Measurements from ENCODE around the gene MRPL21. TPM values are rescaled to one million over a fixed set of nuclear protein-coding genes. Genes with fewer than 3 reads are reported as not detected.
"Not testable (repeated sequence)": the region's sequence is repeated elsewhere in the genome, so short reads cannot be mapped to it uniquely, and the experiment has no call there.

Gene MRPL21
- total RNA-seq, 1 donor from 2014 or later: 23.4 TPM

- DNase-seq (ENCODE audit: low spot score) (no peak), ATAC-seq (no peak)
These were observed 31.2 kb downstream of the MRPL21 start for GRCh38 chr11:68872216-68873003.

GRCh38 chr11:68870470-68870869, 33.2 kb downstream of the MRPL21 start:
- DNase-seq (ENCODE audit: low spot score) (no peak), ATAC-seq (peak; percentile 45)

- no peak for DNase-seq (ENCODE audit: low spot score)
- ATAC-seq: no peak
These were observed 35.3 kb downstream of the MRPL21 start for GRCh38 chr11:68868221-68868835.

GRCh38 chr11:68867066-68867465, 36.6 kb downstream of the MRPL21 start:
- ATAC-seq (no peak), DNase-seq (ENCODE audit: low spot score) (no peak)

GRCh38 chr11:68865241-68865640, 38.4 kb downstream of the MRPL21 start:
- DNase-seq (ENCODE audit: low spot score): no peak
- no peak for ATAC-seq

- DNase-seq (ENCODE audit: low spot score): no peak
- no peak for ATAC-seq
These were observed 39.9 kb downstream of the MRPL21 start for GRCh38 chr11:68863553-68864265.

GRCh38 chr11:68862421-68862820, 41.2 kb downstream of the MRPL21 start:
- no peak for DNase-seq (ENCODE audit: low spot score)
- ATAC-seq: no peak

GRCh38 chr11:68859123-68859522, 44.5 kb downstream of the MRPL21 start:
- no peak for DNase-seq (ENCODE audit: low spot score)
- ATAC-seq: no peak

GRCh38 chr11:68857037-68857586, 46.5 kb downstream of the MRPL21 start:
- ATAC-seq (peak; percentile 38), DNase-seq (ENCODE audit: low spot score) (no peak)

- ATAC-seq; DNase-seq (ENCODE audit: low spot score): not testable (repeated sequence)
These were observed 47.1 kb downstream of the MRPL21 start for GRCh38 chr11:68856425-68857030.

GRCh38 chr11:68855205-68855981, 48.2 kb downstream of the MRPL21 start:
- ATAC-seq: peak; percentile 65
- DNase-seq (ENCODE audit: low spot score): no peak

- ATAC-seq (no peak), DNase-seq (ENCODE audit: low spot score) (no peak)
These were observed 49.2 kb downstream of the MRPL21 start for GRCh38 chr11:68854273-68854958.

GRCh38 chr11:68852628-68853027, 51.0 kb downstream of the MRPL21 start:
- ATAC-seq (no peak), DNase-seq (ENCODE audit: low spot score) (no peak)

- ATAC-seq (no peak), DNase-seq (ENCODE audit: low spot score) (no peak)
These were observed 55.2 kb downstream of the MRPL21 start for GRCh38 chr11:68848429-68848828.

GRCh38 chr11:68847395-68847794, 56.2 kb downstream of the MRPL21 start:
- ATAC-seq: no peak
- no peak for DNase-seq (ENCODE audit: low spot score)

- ATAC-seq (peak; percentile 53), DNase-seq (ENCODE audit: low spot score) (peak; percentile 92)
These were observed 58.2 kb downstream of the MRPL21 start for GRCh38 chr11:68845351-68846002.

GRCh38 chr11:68844801-68845200, 58.8 kb downstream of the MRPL21 start:
- DNase-seq (ENCODE audit: low spot score) (no peak), ATAC-seq (no peak)

- no peak for ATAC-seq
These were observed 59.3 kb downstream of the MRPL21 start for GRCh38 chr11:68844376-68844775.

GRCh38 chr11:68843703-68844312, 59.8 kb downstream of the MRPL21 start:
- ATAC-seq: peak; percentile 52
- DNase-seq (ENCODE audit: low spot score): peak; percentile 95

More at GRCh38 chr11:68844376-68844775, 59.3 kb downstream of the MRPL21 start:
- DNase-seq (ENCODE audit: low spot score): no peak
